ENCODE results near the gene BCL2A1.
"Not testable (repeated sequence)": the region's sequence is repeated elsewhere in the genome, so short reads cannot be mapped to it uniquely, and the experiment has no call there.

The BCL2A1 gene

DNA sequence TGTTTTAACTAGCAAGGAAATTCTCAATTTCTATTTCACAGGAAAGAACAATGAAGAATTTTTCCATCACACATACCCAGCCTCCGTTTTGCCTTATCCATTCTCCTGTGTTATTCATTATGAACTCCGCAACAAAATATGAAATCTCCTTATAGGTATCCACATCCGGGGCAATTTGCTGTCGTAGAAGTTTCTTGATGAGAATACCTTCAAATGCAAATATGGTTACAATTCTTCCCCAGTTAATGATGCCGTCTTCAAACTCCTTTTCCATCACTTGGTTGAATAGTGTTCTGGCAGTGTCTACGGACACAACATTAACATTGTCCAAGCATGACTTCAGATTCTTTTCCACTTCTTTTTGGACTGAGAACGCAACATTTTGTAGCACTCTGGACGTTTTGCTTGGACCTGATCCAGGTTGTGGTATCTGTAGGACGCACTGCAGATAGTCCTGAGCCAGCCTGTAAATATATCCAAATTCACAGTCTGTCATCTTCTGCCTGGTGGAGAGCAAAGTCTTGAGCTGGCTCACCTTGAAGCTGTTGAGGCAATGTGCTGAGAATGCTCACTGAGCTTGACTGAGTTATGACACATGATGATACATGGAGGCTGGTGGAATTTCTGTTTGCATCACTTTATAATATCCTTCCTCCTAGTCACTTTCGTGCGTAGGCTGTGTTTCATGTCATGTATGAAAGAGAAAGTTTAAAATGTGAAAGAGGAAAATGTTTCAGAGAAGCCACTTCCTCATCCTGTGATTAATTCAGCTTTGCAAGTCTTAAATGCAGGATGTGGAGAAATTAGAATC lies at the start of gene BCL2A1:
Gene BCL2A1 (minus strand): TSS at position 573 of the 811 bp plus-strand sequence. CDS start 77 bp downstream, at position 496.
- DNase-seq (ENCODE audit: low spot score), result no peak

DNA sequence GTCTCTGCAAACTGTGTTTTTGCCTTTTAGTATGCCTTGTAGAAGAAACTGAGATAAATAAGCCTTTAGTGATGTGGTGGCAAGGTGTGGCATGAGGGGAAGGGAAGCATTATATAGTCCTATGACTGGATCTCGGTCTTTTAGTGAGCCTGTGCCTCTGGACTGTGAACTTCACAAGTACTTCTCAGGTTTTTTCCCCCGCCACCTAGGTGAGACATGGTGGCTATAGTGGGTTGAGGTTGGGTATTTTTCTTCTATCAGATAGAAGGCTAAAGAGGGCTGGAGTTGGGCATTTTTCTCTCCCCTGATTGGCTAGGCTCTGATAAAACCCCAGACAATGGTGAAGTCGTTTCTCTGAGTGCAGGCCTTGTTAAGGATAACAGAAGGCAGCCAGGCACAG lies 49.7 kb upstream of the BCL2A1 start:
- no peak for DNase-seq (ENCODE audit: low spot score)

DNA sequence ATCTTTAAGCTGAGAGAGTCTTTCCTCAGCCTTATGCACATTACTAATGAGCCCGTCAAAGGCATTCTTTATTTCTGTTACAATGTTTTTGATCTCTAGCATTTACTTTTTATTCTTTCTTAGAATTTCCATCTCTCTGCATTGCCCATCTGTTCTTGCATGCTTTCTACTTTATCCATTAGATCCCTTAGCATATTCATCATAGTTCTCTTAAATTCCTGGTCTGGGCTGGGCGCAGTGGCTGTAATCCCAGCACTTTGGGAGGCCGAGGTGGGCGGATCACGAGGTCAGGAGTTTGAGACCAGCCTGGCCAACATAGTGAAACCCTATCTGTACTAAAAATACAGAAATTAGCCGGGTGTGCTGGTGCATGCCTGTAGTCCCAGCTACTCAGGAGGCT lies 49.2 kb upstream of the BCL2A1 start:
- DNase-seq (ENCODE audit: low spot score), result not testable (repeated sequence)

DNA sequence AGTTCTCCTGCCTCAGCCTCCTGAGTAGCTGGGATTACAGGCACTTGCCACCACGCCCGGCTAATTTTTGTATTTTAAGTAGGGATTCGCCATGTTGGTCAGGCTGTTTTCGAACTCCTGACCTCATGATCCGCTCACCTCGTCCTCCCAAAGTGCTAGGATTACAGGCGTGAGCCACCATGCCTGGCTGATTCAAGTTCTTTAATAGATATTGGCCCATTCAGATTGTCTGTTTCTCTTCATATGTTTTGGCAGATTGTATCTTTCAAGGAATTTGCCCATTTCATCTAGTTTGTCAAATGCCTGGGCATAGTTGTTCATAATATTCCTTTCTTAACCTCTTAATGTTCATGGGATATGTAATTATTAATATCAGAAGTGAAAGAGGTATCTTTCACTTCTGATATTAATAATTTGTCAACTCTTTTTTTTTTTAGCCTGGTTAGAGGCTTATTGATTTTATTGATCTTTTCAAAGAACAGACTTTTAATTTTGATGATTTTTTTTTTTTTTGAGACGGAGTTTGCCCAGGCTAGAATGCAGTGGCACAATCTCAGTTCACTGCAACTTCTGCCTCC lies 48.3 kb upstream of the BCL2A1 start:
- no peak for DNase-seq (ENCODE audit: low spot score)

DNA sequence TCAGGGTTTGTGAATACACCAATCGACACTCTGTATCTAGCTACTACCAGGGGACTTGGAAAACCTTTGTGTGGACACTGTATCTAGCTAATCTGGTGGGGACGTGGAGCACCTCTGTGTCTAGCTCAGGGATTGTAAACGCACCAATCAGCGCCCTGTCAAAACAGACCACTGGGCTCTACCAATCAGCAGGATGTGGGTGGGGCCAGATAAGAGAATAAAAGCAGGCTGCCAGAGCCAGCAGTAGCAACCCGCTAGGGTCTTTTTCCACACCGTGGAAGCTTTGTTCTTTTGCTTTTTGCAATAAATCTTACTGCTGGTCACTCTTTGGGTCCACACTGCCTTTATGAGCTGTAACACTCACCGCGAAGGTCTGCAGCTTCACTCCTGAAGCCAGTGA lies 46.1 kb upstream of the BCL2A1 start:
- not testable (repeated sequence) for DNase-seq (ENCODE audit: low spot score)

DNA sequence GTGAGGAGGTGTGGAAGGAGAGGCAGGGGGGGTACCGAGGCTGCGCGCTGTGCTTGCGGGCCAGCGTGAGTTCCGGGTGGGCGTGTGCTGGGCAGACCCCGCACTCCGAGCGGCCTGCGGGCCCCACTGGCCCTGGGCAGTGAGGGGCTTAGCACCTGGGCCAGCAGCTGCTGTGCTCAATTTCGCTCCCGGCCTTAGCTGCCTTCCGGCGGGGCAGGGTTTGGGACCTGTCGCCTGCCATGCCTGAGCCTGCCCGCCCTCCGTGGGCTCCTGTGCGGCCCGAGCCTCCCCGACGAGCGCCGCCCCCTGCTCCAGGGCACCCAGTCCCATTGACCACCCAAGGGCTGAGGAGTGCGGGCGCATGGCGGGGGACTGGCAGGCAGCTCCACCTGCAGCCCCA lies 45.5 kb upstream of the BCL2A1 start:
- not testable (repeated sequence) for DNase-seq (ENCODE audit: low spot score)

DNA sequence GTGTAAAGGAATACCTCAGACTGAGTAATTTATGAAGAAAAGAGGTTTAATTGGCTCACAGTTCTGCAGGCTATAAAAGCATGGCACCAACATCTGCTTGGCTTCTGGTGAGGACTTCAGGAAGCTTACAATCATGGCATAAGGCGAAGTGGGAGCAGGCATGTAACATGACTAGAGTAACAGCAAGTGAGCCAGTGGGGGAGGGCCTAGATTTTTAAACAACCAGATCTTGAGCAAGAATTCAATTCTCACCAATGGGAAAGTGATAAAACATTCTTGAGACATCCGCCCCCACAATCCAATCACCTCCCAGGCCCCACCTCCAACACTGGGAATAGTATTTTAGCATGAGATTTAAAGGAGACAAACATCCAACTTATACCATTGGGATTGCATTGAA lies 44.2 kb upstream of the BCL2A1 start:
- DNase-seq (ENCODE audit: low spot score), result no peak

DNA sequence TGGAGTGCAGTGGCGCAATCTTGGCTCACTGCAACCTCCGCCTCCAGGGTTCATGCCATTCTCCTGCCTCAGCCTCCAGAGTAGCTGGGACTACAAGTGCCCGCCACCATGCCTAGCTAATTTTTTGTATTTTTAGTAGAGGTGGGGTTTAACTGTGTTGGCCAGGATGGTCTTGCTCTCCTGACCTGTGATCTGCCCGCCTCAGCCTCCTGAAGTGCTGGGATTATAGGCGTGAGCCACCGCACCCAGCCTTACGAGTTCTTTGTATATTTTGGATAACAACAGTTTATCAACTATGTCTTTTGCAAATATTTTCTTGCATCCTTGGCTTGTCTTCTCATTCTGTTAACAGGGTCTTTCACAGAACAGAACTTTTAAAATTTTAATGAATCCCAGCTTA lies 43.2 kb upstream of the BCL2A1 start:
- not testable (repeated sequence) for DNase-seq (ENCODE audit: low spot score)

DNA sequence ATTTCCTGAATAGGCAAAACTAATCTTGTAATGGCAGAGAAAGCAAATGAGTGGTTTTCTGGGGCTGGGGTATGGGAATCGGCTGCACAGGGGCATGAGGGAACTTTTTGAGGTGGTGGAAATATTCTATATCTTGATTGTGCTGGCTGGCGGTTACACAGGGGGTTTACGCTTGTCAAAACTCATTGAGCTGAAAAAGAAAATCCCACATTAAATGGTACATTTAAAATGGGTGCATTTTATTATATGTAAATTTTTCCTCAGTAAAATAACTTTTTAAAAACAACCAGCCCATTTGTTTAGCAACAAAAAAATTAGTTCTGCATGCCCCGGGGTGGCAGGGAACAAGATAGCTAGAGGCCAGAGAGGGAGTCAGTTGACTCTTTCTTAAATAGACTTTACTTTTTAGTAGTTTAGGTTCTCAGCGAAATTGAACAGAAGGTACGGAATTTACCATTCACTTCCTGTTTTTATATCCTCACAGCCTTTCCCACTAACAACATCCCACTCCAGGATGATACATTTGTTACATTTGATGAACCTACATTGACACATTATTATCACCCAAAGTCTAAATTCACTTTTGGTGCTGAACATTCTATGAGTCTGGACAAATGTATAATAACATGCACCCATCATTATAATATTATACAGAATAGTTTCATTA lies 41.2 kb upstream of the BCL2A1 start:
- no peak for DNase-seq (ENCODE audit: low spot score)

DNA sequence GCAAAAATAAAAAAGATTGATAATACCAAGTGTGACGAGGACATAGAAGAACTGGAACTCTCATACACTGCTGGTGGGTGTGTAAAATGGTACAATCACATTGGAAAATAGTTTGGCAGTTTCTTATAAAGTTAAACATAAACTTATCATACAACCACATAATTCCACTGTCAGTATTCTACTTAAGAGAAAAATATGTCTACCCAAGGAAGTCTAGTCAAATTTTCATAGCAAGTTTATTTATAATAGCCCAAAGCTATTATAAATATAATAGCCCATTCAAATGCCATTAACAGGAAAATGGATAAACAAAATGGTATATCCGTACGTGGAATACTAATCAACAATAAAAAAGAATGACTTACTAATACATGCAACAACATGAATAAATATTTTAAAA lies 40.6 kb upstream of the BCL2A1 start:
- DNase-seq (ENCODE audit: low spot score), result no peak

DNA sequence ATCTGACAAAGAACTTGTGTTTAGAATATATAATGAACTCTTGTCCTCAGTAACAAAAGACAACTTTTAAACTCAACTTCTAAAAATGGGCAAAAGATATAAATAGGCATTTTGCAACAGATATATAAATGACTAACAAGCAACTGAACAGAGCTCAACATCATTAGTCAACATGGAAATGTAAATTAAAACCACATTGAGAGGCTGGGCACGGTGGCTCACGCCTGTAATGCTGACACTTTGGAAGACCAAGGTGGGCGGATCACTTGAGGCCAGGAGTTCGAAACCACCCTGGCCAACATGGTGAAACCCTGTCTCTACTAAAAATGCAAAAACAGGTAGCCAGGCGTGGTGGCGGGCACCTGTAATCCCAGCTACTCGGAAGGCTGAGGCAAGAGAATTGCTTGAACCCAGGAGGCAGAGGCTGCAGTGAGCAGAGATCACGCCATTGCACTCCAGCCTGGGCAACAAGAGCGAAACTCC lies 40.1 kb upstream of the BCL2A1 start:
- DNase-seq (ENCODE audit: low spot score), result not testable (repeated sequence)

DNA sequence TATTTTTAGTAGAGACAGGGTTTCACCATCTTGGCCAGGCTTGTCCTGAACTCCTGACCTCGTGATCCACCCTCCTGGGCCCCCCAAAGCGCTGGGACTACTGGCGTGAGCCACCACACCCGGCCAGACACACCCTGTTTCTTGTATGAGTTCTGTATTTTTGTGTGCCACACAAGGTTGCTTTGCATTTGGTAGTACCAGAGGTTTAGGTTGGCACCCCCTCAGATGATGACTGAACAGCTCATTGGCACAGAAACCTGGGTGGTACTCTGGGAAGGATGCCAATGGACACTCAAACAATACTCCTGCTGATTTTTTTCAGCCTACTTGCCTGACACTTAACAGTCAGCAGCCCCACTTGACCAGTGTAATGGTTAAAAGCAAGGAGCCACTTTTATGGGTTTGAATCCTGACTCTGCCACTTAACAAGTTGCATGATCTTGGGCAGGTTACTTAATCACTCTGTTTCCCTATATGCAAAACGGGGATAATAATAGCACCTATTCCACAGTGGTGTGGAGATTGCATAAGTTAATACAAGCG lies 39.2 kb upstream of the BCL2A1 start:
- no peak for DNase-seq (ENCODE audit: low spot score)

DNA sequence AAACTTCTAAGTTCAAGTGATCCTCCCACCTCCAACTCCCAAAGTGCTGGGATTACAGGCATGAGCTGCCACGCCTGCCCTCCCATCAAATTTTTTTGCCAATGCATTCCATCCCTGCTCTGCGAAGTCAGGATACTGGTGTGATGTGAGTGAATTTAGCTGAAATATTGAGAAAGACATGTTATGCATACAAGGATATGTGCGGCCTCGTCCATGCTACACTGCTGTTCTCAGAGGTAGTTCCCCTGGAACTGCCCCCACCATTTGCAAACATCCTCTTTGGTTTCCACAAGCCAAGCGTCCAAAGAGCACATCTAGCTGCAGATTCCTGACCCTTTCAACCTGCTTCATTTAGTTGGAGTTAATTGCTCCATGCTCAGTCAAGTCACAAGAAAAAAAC lies 36.5 kb upstream of the BCL2A1 start:
- no peak for DNase-seq (ENCODE audit: low spot score)

DNA sequence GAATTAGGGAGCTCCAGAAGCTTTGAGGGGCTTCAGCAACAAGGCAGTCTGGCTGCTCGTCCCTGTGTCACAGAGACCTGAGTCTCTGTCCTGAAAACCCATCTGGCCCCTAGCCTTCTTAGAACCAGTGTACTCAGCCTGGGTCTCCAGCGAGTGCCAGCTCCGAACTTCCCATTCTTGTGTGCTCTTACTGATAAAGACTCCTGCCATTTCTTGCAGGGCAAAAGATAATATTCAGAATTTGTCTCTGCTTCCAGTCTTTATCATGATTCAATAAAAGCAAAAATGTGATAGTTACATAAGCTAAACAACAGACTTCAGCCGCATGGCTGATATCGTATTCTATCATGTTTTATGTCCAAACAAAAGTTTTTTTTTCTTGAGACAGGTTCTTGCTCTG lies 36.0 kb upstream of the BCL2A1 start:
- DNase-seq (ENCODE audit: low spot score), result no peak

DNA sequence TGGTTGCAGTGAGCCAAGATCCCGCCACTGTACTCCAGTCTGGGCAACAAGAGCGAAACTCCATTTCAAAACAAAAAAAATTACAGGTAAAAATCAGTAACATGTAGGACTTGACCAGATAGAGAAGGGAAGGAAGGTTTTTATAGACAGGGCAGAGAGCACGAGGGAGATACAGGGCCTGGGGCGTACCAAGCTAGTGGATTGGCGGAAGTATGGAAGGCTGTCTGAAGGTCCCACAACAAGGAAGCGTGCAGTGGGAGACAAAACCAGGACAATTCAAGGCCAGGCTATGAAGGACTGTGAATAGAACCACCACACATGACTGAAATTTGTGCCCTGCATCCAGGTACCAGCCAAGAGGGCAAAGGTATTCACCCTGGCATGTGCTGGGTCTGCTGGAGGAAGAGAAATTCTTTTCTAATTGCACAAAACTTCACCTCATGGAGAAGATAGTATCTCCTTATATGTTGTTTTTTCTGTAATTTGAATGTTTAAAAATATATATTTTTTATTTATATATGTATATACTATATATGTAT lies 33.0 kb upstream of the BCL2A1 start:
- no peak for DNase-seq (ENCODE audit: low spot score)

DNA sequence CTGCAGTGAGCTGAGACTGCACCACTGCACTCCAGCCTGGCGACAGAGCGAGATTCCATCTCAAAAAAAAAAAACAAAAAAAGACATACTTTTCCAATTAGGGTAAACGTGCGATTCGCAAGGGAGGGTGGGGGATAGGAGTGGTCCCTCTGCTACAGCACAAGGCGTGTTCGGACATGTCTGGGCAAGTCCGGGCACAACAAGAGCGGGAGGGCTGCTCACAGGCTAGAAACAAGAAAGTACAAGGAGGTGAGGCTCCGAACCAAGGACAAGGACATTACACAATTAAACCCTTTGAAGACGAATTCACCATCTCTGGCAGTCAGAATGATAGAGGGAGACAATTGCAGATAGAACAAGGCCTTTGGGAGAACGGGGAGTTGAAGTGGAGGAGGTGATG lies 32.2 kb upstream of the BCL2A1 start:
- DNase-seq (ENCODE audit: low spot score), result no peak

DNA sequence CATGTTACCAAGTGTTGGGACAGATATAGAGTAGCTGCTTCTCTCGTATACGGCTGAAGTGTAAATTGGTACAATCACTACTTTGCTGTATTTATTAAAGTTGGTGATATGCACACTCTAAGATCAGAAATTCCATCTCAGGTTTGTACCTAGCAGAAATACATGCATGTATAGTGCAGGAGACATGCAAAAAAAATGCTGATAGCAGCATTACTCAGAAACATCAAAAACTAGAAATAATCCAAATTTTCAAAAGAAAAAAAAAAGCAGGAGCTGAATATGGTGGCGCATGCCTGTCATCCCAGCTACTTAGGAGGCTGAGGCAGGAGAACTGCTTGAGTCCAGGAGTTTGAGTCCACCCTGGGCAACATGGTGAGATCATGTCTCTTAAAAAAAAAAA lies 31.3 kb upstream of the BCL2A1 start:
- no peak for DNase-seq (ENCODE audit: low spot score)

DNA sequence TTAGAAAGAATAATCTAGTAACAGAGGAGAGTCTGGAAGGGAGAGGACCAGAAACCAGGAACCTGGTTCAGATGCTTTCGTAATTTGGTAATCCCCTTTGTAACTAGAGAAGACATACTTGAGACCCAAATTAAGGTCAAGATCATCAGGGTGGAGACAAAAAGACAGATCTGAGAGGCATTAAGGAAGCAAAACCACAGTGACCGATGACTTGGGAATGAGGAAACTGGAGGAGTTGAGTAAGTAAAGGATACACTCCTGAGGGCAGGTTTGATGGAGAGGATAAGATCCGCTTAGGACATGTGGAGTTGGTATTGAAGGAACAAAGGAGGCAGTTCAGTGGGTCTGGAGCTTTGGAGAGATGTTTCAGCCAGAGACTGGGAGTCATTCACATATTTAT lies 23.6 kb upstream of the BCL2A1 start:
- DNase-seq (ENCODE audit: low spot score), result no peak

DNA sequence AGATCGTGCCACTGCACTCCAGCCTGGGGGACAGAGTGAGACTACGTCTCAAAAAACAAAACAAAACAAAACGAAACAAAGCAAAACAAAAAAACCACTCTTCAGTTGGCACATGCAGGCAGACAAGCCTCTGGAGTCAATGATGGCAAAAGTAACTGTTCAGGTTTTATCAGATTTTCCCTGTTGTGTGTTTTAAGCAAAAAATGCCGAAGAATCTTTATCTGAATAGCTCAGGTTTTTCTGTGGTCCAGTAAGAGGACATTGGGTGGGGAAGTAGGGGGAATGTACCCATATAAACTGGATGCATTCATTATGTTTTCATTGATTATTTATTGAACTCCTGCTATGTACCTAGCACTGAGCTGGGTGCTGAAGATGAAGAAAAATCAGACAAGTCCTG lies 20.8 kb upstream of the BCL2A1 start:
- no peak for DNase-seq (ENCODE audit: low spot score)

DNA sequence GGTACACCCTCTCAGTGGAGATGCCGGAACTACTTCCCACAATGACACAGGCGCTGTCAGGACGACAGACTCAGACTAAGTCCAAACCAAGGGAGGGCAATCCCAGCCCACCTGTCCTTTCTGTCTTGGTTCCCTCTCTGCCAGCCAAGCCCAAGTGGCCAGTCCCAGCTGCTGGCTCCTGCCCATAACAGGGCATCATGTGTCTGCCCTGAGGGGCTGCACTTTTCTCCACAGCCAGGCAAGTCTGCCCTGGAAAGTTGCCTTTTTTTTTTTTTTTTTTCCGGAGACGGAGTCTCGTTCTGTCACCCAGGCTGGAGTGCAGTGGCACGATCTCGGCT lies 20.0 kb upstream of the BCL2A1 start:
- no peak for DNase-seq (ENCODE audit: low spot score)

DNA sequence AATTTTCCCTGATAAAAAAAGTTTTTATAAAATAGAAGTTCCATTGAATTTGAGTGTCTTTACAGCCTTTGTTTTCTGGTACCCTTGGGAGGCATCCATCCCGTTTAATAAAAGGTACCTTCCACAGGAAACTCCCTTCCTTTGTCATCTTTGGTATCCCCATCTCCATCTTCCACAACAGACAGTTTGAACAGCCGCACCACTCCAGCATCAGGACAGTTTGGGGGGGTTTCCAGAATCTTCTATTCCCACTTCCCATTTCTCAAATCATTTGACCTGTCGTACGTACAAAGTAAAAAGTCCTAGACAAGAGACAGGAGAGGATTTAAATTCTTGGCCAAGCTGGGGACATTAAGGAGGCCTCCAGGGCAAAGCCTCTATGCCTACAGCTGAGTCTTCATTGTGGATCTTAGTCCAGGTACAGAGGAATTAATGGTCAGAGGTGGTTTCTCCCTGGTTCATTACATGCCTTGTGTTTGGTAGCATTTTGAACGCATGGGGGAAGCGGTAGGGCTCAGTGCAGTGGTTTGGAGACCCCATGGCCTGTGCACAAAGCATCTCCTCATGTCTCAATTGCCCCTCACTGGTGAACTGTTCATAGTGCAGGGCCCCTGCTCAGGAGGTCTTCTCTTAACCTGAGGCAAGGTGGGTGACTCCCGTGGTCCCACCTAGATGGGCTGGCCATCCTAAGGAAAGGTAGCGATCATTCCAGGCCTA lies 19.4 kb upstream of the BCL2A1 start:
- DNase-seq (ENCODE audit: low spot score), result no peak

DNA sequence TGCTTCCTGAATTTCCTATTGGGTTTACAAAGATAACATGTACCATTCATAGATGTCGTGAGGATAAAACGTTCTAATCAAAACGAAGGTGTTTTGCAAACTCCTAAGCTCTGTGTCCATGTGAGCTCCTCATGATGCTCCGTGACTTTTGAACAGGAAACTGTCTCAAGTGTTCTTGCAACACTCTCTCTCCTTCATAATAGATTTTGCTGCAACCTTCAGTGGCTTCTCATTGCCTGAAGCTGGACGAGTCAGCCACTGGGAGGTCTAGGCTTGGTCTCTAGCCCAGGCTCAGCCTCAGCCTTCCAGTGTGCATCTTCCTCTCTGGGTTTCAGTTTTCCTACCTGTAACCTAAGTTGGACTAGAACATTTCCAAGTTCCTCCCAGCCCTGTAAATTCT lies 18.7 kb upstream of the BCL2A1 start:
- DNase-seq (ENCODE audit: low spot score), result no peak

All from hematopoietic multipotent progenitor cell treated with erythropoietin and hydrocortisone succinate and interleukin-3 and kit ligand, for 15 days (in vitro differentiated cells).